IMR-90 (cell line): ENCODE data around the gene E2F8. TPM values are rescaled to one million over a fixed set of nuclear protein-coding genes. Genes with fewer than 3 reads are reported as not detected.

Experiments
- ATAC-seq: fragments of 200-7000 bp; cut with Tn5 transposase; 2 replicates; pipeline ENCODE4 v1.9.1; 2020; ENCODE audit warnings: low read depth, mild to moderate bottlenecking, moderate library complexity
- BruUV-seq: library from RNA; stranded (reverse); fragments of 400-500 nt; replicated peaks from 2 replicates; lab custom pipeline; 2021; lab: Mats Ljungman, UMichigan
- CTCF ChIA-PET: fragments of 300-600 bp; formaldehyde crosslinking; extraction: SDS; loops from one replicate; lab custom pipeline; 2021; ENCODE audit warnings: antibody characterized with exemption; lab: Yijun Ruan, JAX
- POLR2A ChIA-PET: fragments of 300-600 bp; sonication (Branson Sonifier 250); formaldehyde crosslinking; loops from one replicate; lab custom pipeline; 2022; ENCODE audit warnings: antibody characterized with exemption; ENCODE audit not compliant: unreplicated experiment; lab: Charles Lee
- DNase-seq: peaks from one replicate; pipeline ENCODE4 v3.0.0; 2013
- H2AFZ ChIP-seq: replicated peaks from 2 replicates; pipeline ENCODE3; 2013; ENCODE audit warnings: low read length, mild to moderate bottlenecking; ENCODE audit not compliant: poor library complexity
- H2AK5ac ChIP-seq: 2 replicates; pipeline ENCODE4 v1.6.1; 2013; ENCODE audit warnings: low read depth, low read length, inconsistent platforms
- H2AK9ac ChIP-seq: replicated peaks from 2 replicates; pipeline ENCODE3; 2013; ENCODE audit warnings: mild to moderate bottlenecking, low read depth, low read length, moderate library complexity; ENCODE audit not compliant: poor library complexity
- H2BK120ac ChIP-seq: 2 replicates; pipeline ENCODE4 v1.6.1; 2013; ENCODE audit warnings: low read depth, low read length, inconsistent platforms
- H2BK15ac ChIP-seq: 3 replicates; pipeline ENCODE4 v1.6.1; 2013; ENCODE audit warnings: low read depth, low read length, inconsistent platforms
- H2BK20ac ChIP-seq: 2 replicates; pipeline ENCODE4 v1.6.1; 2013; ENCODE audit warnings: low read depth, mild to moderate bottlenecking, inconsistent platforms, low read length, moderate library complexity
- H2BK5ac ChIP-seq: 2 replicates; pipeline ENCODE4 v1.6.1; 2013; ENCODE audit warnings: mild to moderate bottlenecking, low read depth, low read length, inconsistent platforms; ENCODE audit not compliant: poor library complexity, severe bottlenecking
- H3K14ac ChIP-seq: replicated peaks from 2 replicates; pipeline ENCODE4 v1.6.1; 2013; ENCODE audit warnings: low read depth, low read length, inconsistent platforms
- H3K18ac ChIP-seq: 2 replicates; pipeline ENCODE4 v1.6.1; 2013; ENCODE audit warnings: low read depth, low read length, control low read depth
- H3K23ac ChIP-seq: 2 replicates; pipeline ENCODE4 v1.6.1; 2013; ENCODE audit warnings: low read depth, low read length, inconsistent platforms
- H3K27ac ChIP-seq: 2 replicates; pipeline ENCODE4 v1.5.1; 2013; ENCODE audit warnings: mild to moderate bottlenecking, control low read depth, low read length; ENCODE audit not compliant: insufficient read depth
- H3K27me3 ChIP-seq: 2 replicates; pipeline ENCODE4 v1.6.1; 2013; ENCODE audit warnings: low read length; ENCODE audit not compliant: control insufficient read depth, insufficient read depth
- H3K36me3 ChIP-seq: 2 replicates; pipeline ENCODE4 v1.6.1; 2013; ENCODE audit warnings: low read length, mixed read lengths; ENCODE audit not compliant: control insufficient read depth, insufficient read depth
- H3K4ac ChIP-seq: 2 replicates; pipeline ENCODE4 v1.6.1; 2013; ENCODE audit warnings: low read depth, low read length, inconsistent platforms
- H3K4me1 ChIP-seq: 2 replicates; pipeline ENCODE4 v1.6.1; 2013; ENCODE audit warnings: low read length, mixed read lengths; ENCODE audit not compliant: control insufficient read depth, insufficient read depth
- H3K4me2 ChIP-seq: 2 replicates; pipeline ENCODE4 v1.6.1; 2013; ENCODE audit warnings: low read depth, mild to moderate bottlenecking, control low read depth, low read length, moderate library complexity
- H3K4me3 ChIP-seq: 2 replicates; pipeline ENCODE4 v1.5.1; 2013; ENCODE audit warnings: low read depth, mild to moderate bottlenecking, control low read depth, low read length, moderate library complexity; ENCODE audit not compliant: insufficient read depth
- H3K56ac ChIP-seq: 2 replicates; pipeline ENCODE4 v1.6.1; 2013; ENCODE audit warnings: low read length, inconsistent platforms; ENCODE audit not compliant: insufficient read depth; ENCODE audit errors: extremely low read depth
- H3K79me1 ChIP-seq, 2 experiments: 2 replicates each; pipeline ENCODE4 v1.6.1; 2013; ENCODE audit warnings: low read length in 2 of 2, inconsistent platforms in 1 of 2, low read depth in 1 of 2
- H3K9ac ChIP-seq: 2 replicates; pipeline ENCODE4 v1.6.1; 2013; ENCODE audit warnings: low read depth, low read length, control low read depth
- H3K9me1 ChIP-seq: 2 replicates; pipeline ENCODE4 v1.6.1; 2013; ENCODE audit warnings: low read length, inconsistent platforms; ENCODE audit not compliant: insufficient read depth
- H3K9me3 ChIP-seq: 2 replicates; pipeline ENCODE4 v1.6.1; 2013; ENCODE audit warnings: low read length; ENCODE audit not compliant: control insufficient read depth, insufficient read depth
- H4K20me1 ChIP-seq: 2 replicates; pipeline ENCODE4 v1.6.1; 2013; ENCODE audit warnings: low read length, inconsistent platforms; ENCODE audit not compliant: insufficient read depth
- H4K5ac ChIP-seq: 2 replicates; pipeline ENCODE4 v1.6.1; 2013; ENCODE audit warnings: mild to moderate bottlenecking, low read depth, low read length, control low read depth
- H4K8ac ChIP-seq, 2 experiments: 2 replicates each; pipeline ENCODE4 v1.6.1; 2013; ENCODE audit warnings: low read depth in 2 of 2, low read length in 2 of 2, control low read depth in 1 of 2, inconsistent platforms in 1 of 2
- H4K91ac ChIP-seq: 2 replicates; pipeline ENCODE4 v1.6.1; 2013; ENCODE audit warnings: low read depth, low read length, inconsistent platforms; ENCODE audit not compliant: insufficient read depth
- BHLHE40 ChIP-seq: fragments of 150-350 bp; IDR thresholded peaks from 2 replicates; pipeline ENCODE4 v1.6.1; 2016; ENCODE audit warnings: mild to moderate bottlenecking, low read depth, low read length
- CEBPB ChIP-seq: IDR thresholded peaks from 2 replicates; pipeline ENCODE4 v1.6.1; 2012; ENCODE audit warnings: low read depth, low read length, improper control_type of control experiment
- CHD1 ChIP-seq: IDR thresholded peaks from 2 replicates; pipeline ENCODE4 v1.6.1; 2012; ENCODE audit warnings: low read depth, low read length, improper control_type of control experiment
- FOS ChIP-seq: fragments of 150-350 bp; IDR thresholded peaks from 2 replicates; pipeline ENCODE4 v1.6.1; 2016; ENCODE audit warnings: low read depth, low read length
- MAFK ChIP-seq: IDR thresholded peaks from 2 replicates; pipeline ENCODE4 v1.6.1; 2012; ENCODE audit warnings: low read depth, low read length, improper control_type of control experiment
- MAZ ChIP-seq: IDR thresholded peaks from 2 replicates; pipeline ENCODE4 v1.6.1; 2012; ENCODE audit warnings: low read depth, mild to moderate bottlenecking, low read length, improper control_type of control experiment, moderate library complexity, borderline replicate concordance
- MXI1 ChIP-seq: IDR thresholded peaks from 2 replicates; pipeline ENCODE4 v1.6.1; 2012; ENCODE audit warnings: low read depth, mild to moderate bottlenecking, low read length, moderate library complexity, borderline replicate concordance
- NFE2L2 ChIP-seq: fragments of 150-350 bp; IDR thresholded peaks from 2 replicates; pipeline ENCODE4 v1.6.1; 2016; ENCODE audit warnings: low read depth, mild to moderate bottlenecking, low read length
- POLR2A ChIP-seq: IDR thresholded peaks from 2 replicates; pipeline ENCODE4 v1.6.1; 2012; ENCODE audit warnings: mild to moderate bottlenecking, low read depth, low read length
- RAD21 ChIP-seq: IDR thresholded peaks from 2 replicates; pipeline ENCODE4 v1.6.1; 2012; ENCODE audit warnings: low read length, improper control_type of control experiment
- RCOR1 ChIP-seq: IDR thresholded peaks from 2 replicates; pipeline ENCODE4 v1.6.1; 2012; ENCODE audit warnings: mild to moderate bottlenecking, low read length, improper control_type of control experiment; ENCODE audit not compliant: insufficient replicate concordance
- RFX5 ChIP-seq: IDR thresholded peaks from 2 replicates; pipeline ENCODE4 v1.8.0; 2012; ENCODE audit warnings: low read depth, mild to moderate bottlenecking, low read length, moderate library complexity
- SMC3 ChIP-seq: fragments of 150-350 bp; IDR thresholded peaks from 2 replicates; pipeline ENCODE4 v1.6.1; 2016; ENCODE audit warnings: low read depth, mild to moderate bottlenecking, antibody characterized with exemption, low read length, moderate library complexity
- WGBS, 2 experiments: methylation state at CpG; one replicate each; pipeline versions ENCODE4 v1.1.5 to v1.1.7; 2013; ENCODE audit warnings: missing lambda C conversion rate in 2 of 2; ENCODE audit not compliant: insufficient read length in 1 of 2; ENCODE audit errors: extremely low coverage in 2 of 2; 5-methylcytosine and 5-hydroxymethylcytosine counted together
- dilution Hi-C: fragments of 300-500 bp; cut with HindIII; formaldehyde crosslinking; loops from one replicate; pipeline ENCODE4 v1.14.3; 2018; ENCODE audit warnings: low sequenced_read_pairs; ENCODE audit not compliant: unreplicated experiment
- in situ Hi-C: fragments of 300-500 bp; cut with MboI; formaldehyde crosslinking; loops from 3 replicates; pipeline ENCODE4 v1.14.3; 2019; ENCODE audit warnings: low sequenced_read_pairs, inconsistent platforms, mixed read lengths
- intact Hi-C: fragments of 100-400 bp; cut with micrococcal nuclease; formaldehyde crosslinking; loops from 2 replicates; pipeline ENCODE4 v1.10.0; 2022
- polyA plus RNA-seq, 3 experiments: library from polyadenylated mRNA; depleted of rRNA; stranded (reverse); fragments of >200 nt; gene quantifications; 2 replicates each; pipeline ENCODE4 v1.2.3, GENCODE V29; 2012; ENCODE audit warnings: low replicate concordance in 1 of 3
- total RNA-seq: library from RNA; depleted of rRNA; stranded (reverse); fragments of >200 nt; gene quantifications from 2 replicates; pipeline ENCODE4 v1.2.3, GENCODE V29; 2012
- TF ChIP-seq, protein P1 (sequence below): fragments of 150-350 bp; IDR thresholded peaks from 2 replicates; pipeline ENCODE4 v1.6.1; 2016; ENCODE audit warnings: low read depth, mild to moderate bottlenecking, low read length, moderate library complexity, borderline replicate concordance
- TF ChIP-seq, protein P2 (sequence below): conservative IDR thresholded peaks from 2 replicates; pipeline ENCODE4 v1.5.1; 2012; ENCODE audit warnings: mild to moderate bottlenecking, low read depth, low read length, improper control_type of control experiment
- TF ChIP-seq, protein P3 (sequence below): fragments of 150-350 bp; IDR thresholded peaks from 2 replicates; pipeline ENCODE4 v1.6.1; 2017; ENCODE audit warnings: mild to moderate bottlenecking, antibody characterized with exemption, low read length, low read depth

E2F8 gene
- total and polyA plus RNA-seq, 2 of the 4 experiments (the other 2 are of a cell fraction), result 1.1 to 2.3 TPM

DNA sequence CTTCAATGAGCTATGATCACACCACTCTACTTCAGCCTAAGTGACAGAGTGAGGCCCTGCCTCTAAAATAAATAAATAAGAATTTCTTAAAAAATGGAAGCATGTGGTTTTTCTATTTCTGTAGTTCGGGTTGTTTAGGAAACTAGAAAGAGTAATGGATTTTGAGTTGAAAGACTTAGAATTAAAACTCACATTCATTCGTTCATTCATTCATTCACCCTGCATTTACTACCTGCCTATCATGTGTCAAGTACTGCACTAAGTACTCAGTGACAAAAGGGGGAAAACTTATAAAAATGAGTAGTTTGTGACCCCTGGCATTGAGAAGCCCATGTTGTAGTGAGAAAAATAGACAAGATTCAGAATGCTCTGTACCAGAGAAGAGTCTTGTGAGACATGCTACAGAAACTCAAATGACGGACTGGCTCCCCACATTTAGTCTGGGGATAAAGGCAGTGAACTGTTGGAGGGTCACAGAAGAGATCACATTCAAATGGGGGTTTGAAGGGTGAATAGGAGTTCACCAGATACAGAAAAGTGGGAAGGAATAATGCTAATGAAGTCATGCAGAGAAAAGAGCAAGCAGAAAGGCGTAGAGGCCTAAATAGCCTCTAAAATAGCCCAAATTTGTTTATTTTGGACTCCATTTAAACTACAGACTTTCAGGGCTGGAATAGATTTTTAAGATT is 46.0 kb downstream of the E2F8 start:
- dilution Hi-C loops (no loop called here), in situ Hi-C loops (no loop called here)
- no peak overlapping the region for H2BK20ac ChIP-seq

More for the DNA sequence above, 46.0 kb downstream of the E2F8 start:
- TF ChIP-seq, protein P1, sequence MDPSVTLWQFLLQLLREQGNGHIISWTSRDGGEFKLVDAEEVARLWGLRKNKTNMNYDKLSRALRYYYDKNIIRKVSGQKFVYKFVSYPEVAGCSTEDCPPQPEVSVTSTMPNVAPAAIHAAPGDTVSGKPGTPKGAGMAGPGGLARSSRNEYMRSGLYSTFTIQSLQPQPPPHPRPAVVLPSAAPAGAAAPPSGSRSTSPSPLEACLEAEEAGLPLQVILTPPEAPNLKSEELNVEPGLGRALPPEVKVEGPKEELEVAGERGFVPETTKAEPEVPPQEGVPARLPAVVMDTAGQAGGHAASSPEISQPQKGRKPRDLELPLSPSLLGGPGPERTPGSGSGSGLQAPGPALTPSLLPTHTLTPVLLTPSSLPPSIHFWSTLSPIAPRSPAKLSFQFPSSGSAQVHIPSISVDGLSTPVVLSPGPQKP, result no peak
- TF ChIP-seq BHLHE40 (no peak), RFX5 (no peak), RAD21 (no peak), MAZ (no peak), FOS (no peak), RCOR1 (no peak), MAFK (no peak), SMC3 (no peak), POLR2A (no peak), CEBPB (no peak), MXI1 (no peak), CHD1 (no peak), NFE2L2 (no peak)
- TF ChIP-seq, protein P2, sequence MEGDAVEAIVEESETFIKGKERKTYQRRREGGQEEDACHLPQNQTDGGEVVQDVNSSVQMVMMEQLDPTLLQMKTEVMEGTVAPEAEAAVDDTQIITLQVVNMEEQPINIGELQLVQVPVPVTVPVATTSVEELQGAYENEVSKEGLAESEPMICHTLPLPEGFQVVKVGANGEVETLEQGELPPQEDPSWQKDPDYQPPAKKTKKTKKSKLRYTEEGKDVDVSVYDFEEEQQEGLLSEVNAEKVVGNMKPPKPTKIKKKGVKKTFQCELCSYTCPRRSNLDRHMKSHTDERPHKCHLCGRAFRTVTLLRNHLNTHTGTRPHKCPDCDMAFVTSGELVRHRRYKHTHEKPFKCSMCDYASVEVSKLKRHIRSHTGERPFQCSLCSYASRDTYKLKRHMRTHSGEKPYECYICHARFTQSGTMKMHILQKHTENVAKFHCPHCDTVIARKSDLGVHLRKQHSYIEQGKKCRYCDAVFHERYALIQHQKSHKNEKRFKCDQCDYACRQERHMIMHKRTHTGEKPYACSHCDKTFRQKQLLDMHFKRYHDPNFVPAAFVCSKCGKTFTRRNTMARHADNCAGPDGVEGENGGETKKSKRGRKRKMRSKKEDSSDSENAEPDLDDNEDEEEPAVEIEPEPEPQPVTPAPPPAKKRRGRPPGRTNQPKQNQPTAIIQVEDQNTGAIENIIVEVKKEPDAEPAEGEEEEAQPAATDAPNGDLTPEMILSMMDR, result no peak
- TF ChIP-seq, protein P3, sequence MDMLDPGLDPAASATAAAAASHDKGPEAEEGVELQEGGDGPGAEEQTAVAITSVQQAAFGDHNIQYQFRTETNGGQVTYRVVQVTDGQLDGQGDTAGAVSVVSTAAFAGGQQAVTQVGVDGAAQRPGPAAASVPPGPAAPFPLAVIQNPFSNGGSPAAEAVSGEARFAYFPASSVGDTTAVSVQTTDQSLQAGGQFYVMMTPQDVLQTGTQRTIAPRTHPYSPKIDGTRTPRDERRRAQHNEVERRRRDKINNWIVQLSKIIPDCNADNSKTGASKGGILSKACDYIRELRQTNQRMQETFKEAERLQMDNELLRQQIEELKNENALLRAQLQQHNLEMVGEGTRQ, result no peak
- Histone ChIP-seq H4K8ac (no peak overlapping the region), H3K23ac (no peak overlapping the region), H3K4ac (no peak overlapping the region), H4K5ac (no peak overlapping the region), H3K56ac (no peak overlapping the region), H2BK15ac (no peak overlapping the region), H3K4me1 (no peaks in the 10 kb centered on the region), H3K18ac (no peak overlapping the region), H3K9me3 (no peaks in the 10 kb centered on the region), H4K20me1 (no peaks in the 10 kb centered on the region), H2AK9ac (no peak overlapping the region), H2AK5ac (no peak overlapping the region), H3K4me3 (no peak overlapping the region), H2BK5ac (no peak overlapping the region), H4K91ac (no peak overlapping the region), H3K14ac (no peak overlapping the region), H3K9me1 (no peaks in the 10 kb centered on the region; the same call in 1 of the 2 replicates), H2AFZ (no peak overlapping the region), H3K36me3 (no peaks in the 10 kb centered on the region), H3K27ac (no peak overlapping the region), H3K79me1 (no peaks in the 10 kb centered on the region), H3K9ac (no peak overlapping the region), H2BK120ac (no peak overlapping the region), H3K27me3 (peaks cover 2% of the 10 kb centered on the region; the same call in 1 of the 2 replicates), H3K4me2 (no peak overlapping the region)
- no peak for DNase-seq
- intact Hi-C loops, result no loop called here
- ChIA-PET CTCF (no interaction called here), POLR2A (no interaction called here)
- no peak for ATAC-seq
- 80% methylated on average over 1 of the region's 4 CpGs; no CpG with 5 or more reads in 1 of the 2 experiments for WGBS, 2 experiments
- BruUV-seq, result no TSS peak
